Amygdala (tissue), 56 donors: Measurements from ENCODE around the gene SMCR8.
A peak's percentile ranks its signal among the peaks of the same experiment; 100 is the strongest.
"Not testable (repeated sequence)": the region's sequence is repeated elsewhere in the genome, so short reads cannot be mapped to it uniquely, and the experiment has no call there.

ENCODE experiments used
- DNase-seq, 56 donors: peaks; one replicate each; lab custom pipeline; 2025; lab: John Stamatoyannopoulos, UW

The SMCR8 gene, protein sequence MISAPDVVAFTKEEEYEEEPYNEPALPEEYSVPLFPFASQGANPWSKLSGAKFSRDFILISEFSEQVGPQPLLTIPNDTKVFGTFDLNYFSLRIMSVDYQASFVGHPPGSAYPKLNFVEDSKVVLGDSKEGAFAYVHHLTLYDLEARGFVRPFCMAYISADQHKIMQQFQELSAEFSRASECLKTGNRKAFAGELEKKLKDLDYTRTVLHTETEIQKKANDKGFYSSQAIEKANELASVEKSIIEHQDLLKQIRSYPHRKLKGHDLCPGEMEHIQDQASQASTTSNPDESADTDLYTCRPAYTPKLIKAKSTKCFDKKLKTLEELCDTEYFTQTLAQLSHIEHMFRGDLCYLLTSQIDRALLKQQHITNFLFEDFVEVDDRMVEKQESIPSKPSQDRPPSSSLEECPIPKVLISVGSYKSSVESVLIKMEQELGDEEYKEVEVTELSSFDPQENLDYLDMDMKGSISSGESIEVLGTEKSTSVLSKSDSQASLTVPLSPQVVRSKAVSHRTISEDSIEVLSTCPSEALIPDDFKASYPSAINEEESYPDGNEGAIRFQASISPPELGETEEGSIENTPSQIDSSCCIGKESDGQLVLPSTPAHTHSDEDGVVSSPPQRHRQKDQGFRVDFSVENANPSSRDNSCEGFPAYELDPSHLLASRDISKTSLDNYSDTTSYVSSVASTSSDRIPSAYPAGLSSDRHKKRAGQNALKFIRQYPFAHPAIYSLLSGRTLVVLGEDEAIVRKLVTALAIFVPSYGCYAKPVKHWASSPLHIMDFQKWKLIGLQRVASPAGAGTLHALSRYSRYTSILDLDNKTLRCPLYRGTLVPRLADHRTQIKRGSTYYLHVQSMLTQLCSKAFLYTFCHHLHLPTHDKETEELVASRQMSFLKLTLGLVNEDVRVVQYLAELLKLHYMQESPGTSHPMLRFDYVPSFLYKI

DNA sequence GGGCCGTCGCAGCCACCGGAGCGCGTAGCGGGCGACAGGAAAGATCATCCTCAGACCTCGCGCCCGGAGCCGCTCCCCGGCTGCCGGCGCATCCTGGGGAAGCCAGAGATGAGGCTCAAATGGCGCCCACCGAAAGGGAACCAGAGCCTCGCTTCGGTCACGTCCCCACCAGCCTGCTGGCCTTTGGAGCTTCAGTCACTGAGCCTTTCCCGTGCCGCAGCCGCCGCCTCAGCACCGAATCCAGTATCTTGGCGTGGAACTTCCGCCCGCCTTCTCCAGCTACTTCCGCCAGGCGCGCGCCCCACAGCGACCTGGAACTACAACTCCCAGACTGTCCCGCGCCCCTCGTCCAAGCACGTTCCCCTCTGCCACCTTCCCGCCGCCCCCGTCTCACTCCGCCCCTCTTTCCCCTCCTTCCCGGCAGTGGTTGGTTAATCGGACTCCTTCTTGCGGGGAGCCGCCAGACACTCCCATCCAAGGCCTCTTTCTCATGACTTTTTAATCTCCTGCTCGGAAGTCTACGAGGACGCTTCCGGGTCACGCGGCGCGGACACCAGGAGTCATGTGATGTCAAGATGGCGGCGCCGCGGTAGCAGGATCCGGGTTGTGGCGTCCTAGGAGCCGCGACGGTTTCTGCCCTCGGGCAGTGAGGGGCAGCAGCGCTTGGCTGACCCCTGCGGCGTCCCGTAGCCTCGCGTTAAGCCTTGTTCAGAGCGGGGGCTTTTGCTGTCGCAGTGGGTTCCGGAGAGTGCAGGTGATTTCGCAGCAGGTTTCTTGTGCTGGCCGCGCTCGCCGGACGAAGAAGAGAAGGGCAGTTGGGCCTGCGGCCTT is at the start of gene SMCR8, which contains the start of gene TOP3A:
TSS of gene SMCR8 (plus strand) at position 563 of the 831 bp plus-strand sequence. CDS start 497 bp downstream, outside the sequence.
TSS of gene TOP3A (minus strand) at position 264 of the 831 bp plus-strand sequence. CDS start at position 48, 216 bp downstream.
- peak; percentile 84 to 100 (median 96) for DNase-seq

DNA sequence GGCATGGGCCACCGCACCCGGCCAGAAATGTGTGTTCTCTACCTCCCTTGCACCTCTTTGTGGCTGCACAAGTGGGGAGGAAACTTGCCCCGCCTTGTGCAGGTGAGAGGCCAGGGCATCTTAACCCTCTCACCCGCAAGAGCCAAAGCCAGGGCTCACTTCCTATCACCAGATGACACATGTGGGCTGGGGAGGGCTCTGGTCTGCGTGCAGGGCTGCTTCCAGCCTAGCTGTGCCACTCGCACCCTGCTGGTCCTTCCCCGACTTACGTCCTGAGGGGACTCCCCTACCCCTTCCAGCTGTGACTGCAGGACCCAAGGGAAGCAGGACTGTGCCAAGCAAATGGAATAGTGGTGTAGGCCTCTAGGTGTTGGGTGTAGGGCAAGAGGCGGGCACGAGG is 47.7 kb upstream of the SMCR8 start:
- no peak for DNase-seq

DNA sequence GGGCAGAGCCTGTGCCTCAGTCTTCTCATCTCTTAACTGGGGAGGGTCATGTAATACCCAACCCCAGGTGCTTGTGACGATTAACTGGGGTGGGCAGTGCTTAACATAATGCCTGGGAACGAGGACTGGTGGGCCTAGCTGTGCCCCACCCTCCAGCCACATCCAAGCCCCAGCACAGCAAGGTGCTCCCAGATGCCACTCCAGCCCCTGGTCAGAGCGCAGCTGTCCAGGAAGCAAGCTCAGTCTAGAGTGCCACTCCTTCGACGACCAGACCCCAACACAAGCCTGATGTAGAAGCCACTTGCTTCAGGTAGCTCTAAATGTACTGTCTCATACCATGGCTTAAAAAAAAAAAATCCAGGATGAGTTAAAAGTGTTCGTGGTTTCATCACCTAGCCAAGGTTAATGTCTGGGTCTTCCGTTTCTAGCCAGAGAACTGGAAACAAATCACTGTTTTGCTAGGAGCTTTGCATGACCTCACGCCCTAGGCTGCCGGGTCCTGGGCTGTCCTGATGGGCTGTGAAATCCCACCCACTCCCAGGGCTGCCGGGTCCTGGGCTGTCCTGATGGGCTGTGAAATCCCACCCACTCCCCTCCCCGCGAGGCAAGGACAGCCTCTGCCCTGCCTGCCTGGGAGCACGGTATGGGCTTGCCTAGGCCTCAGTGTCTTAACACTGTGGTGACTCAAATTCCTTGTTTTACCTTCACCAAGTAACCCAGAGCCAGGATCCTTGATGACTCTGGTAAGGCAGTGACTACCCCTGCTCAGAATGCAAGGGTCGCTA is 47.0 kb upstream of the SMCR8 start:
- no peak for DNase-seq

GRCh38 chr17:18270046-18270931 is 44.8 kb upstream of the SMCR8 start:
- DNase-seq = no peak

- no peak for DNase-seq
Measured at GRCh38 chr17:18277076-18277475, 38.0 kb upstream of the SMCR8 start.

DNA sequence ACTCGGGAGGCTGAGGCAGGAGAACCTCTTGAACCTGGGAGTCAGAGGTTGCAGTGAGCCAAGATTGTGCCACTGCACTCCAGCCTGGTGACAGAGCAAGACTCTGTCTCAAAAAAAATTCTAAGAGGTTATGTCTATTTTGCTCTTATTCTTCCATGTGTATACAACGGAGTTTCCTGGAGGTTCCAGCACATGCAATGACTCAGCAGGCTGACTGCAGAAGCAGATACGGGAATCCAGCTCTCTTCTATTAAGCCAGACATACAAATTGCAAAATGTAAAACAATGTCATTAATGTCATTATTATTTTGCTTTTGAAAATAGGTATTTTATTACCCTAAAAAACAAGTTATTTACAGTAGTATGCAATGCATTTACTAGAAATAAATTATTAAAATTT is 36.2 kb upstream of the SMCR8 start:
- peak in 1 of 56 donors; percentile 7 for DNase-seq

- no peak for DNase-seq
Measured at GRCh38 chr17:18280249-18280648, 34.8 kb upstream of the SMCR8 start.

GRCh38 chr17:18280766-18281371 is 34.2 kb upstream of the SMCR8 start:
- peak in 4 of 56 donors; percentile 5 to 68 (median 18) for DNase-seq

DNA sequence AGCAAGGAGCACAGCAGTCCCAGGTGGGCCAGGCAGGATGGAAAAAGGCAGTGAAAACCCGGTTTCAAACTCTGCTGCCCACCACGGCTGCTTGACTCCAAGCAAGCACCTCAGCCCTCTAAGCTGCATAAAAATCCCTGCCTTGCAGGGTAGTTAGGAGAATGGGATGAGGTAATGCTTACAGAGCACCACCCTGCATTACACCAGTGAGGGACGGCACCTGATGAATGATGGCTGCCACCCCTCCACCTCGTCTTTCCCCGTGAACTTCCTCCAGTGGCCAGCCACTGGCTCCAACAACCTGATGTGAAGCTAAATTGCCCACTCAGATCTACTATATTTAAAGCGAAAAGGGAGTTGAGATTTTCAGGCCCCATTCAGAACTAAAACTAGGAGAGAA is 33.3 kb upstream of the SMCR8 start:
- DNase-seq = no peak

- DNase-seq = no peak
Measured at GRCh38 chr17:18285296-18285695, 29.8 kb upstream of the SMCR8 start.

- no peak for DNase-seq
Measured at GRCh38 chr17:18291718-18292540, 23.2 kb upstream of the SMCR8 start.

DNA sequence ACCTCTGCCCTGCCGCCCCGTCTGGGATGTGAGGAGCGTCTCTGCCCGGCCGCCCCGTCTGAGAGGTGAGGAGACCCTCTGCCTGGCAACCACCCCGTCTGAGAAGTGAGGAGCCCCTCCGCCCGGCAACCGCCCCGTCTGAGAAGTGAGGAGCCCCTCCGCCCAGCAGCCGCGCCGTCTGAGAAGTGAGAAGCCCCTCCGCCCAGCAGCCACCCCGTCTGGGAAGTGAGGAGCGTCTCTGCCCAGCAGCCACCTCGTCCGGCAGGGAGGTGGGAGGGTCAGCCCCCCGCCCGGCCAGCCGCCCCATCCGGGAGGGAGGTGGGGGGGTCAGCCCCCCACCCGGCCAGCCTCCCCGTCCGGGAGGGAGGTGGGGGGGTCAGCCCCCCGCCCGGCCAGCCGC is 17.0 kb upstream of the SMCR8 start:
- not testable (repeated sequence) for DNase-seq

- DNase-seq = no peak
Measured at GRCh38 chr17:18300725-18301480, 14.2 kb upstream of the SMCR8 start.

DNA sequence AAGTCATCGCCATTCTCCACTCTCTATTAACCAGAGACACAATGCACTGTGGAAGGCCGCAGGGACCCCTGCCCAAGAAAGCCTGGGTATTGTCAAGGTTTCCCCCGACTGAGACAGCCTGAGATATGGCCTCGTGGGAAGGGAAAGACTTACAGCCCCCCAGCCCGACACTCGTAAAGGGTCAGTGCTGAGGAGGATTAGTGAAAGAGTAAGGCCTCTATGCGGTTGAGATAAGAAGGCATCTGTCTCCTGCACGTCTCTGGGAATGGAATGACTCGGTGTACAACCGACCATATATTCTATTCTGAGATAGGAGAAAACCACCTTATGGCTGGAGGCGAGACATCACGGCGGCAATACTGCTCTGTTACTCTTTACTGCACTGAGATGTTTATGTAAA is 11.9 kb upstream of the SMCR8 start:
- DNase-seq = not testable (repeated sequence)

DNA sequence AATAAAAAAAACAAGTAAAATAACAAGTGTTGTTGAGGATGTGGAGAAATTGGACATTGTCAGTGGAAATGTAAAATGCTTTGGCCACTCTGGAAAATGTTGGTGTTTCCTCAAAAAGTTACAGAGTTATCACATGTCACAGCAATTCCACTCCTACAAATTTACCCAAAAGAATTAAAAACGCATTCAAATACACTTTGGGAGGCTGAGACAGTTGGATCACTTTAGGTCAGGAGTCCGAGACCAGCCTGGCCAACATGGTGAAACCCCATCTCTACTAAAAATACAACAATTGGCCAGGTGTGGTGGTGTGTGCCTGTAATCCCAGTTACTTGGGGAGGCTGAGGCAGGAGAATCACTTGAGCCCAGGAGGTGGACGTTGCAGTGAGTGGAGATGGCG is 5.9 kb upstream of the SMCR8 start:
- DNase-seq = no peak

DNA sequence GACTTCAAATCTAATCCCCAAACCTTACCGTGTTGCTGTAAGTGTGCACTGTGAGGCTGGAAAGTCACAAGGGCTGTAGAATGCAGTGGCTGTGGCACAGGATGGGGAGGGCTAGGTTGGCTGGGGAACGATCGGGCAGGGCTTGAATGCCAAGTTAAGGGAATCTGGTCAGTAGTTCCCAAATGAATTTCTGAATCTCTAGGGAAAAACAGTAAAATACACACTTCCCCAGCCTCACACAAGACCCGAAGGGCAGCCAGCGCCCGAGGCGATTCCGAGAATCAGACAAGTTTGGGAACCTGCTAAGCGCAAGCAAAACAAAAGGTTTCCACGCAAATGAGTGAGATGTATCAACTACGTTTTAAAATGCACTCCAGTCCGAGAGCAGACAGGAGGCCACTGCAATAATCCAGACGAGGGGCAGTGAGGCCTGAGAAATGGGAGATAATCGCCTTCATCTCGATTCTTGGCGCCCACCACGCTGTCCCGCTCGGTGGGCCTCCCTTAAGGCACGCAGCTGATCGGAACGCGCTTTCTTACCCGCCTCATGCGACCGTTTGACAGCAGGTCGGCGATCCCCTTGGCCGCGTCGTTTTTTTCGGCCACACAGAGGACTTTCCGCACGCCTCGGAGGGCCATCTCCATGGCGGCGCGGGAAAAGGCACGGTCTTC is 898 bp upstream of the SMCR8 start:
- peak in 4 of 56 donors; percentile 25 to 56 (median 36) for DNase-seq
